ENCODE measurements around the gene ACY1. TPM values are rescaled to one million over a fixed set of nuclear protein-coding genes. Genes with fewer than 3 reads are reported as not detected.

Gene ACY1
- total RNA-seq, 1 donor from 2014 or later, result 95.8 TPM

DNA sequence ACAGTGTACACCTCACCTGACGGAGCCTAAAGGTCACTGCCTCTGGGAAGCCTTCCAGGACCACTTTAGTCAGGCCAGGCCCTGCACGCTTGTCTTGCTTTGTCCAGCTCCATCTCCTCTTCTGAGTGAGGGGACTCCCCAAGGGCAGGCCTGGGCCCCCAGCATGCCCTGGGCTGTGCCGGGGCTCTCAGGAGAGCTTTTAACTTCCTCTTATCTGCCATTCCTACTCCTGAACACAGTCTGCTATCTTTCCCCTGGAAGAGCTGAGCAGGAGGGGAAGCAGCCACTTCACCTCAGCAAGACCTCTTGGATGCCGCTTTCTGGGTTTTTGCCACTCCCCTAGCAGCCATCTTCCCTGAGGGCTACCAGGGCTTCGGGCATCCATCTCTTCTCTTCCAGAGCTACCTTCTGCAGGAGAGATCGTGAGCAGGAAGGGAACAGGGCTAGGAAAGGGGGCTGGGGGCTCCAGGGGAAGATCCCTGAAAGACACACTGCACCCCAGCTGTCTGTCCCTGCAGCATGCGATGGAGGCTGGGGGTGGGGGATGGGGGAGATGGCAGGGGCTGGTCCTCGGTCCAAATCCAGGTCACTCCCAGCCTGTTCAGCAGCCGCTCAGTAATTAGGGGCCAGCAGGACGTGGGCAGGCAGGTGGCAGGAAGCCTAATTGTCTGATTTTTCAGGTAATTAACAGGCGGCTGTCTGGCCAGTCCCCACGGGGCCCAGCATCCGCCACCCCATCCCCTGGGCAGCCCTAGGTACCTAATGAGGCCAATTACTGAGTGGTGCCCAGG, 32.3 kb downstream of the ACY1 start:
- TF ChIP-seq, protein P1, sequence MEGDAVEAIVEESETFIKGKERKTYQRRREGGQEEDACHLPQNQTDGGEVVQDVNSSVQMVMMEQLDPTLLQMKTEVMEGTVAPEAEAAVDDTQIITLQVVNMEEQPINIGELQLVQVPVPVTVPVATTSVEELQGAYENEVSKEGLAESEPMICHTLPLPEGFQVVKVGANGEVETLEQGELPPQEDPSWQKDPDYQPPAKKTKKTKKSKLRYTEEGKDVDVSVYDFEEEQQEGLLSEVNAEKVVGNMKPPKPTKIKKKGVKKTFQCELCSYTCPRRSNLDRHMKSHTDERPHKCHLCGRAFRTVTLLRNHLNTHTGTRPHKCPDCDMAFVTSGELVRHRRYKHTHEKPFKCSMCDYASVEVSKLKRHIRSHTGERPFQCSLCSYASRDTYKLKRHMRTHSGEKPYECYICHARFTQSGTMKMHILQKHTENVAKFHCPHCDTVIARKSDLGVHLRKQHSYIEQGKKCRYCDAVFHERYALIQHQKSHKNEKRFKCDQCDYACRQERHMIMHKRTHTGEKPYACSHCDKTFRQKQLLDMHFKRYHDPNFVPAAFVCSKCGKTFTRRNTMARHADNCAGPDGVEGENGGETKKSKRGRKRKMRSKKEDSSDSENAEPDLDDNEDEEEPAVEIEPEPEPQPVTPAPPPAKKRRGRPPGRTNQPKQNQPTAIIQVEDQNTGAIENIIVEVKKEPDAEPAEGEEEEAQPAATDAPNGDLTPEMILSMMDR (conservative IDR thresholded peaks at IDR 0.05; ENCODE audit: low read depth, low read length), result no peak
- DNase-seq (ENCODE audit: low read depth), result no peak
- H3K4me3 ChIP-seq (ENCODE audit: low read depth, low read length), result no peak overlapping the region

DNA sequence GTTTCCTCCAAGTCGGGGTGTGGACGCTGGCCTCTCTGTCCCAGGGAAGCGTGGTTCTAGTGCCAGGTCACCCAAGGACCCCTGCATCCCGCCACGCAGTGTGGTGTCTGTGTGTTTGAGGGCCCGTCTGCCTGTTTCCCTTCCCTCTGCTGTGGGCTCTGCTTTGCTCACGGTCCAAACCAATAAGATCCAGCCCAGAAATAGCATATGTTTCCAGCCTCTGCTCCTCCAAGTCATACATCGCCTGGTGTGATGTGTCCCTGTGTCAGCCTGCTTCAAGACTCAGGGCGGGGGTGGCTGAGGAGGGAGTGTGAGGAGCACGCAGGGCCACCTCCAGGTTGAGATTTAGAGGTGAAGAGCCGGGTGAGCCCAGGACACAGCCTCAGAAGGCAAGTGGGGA, 34.3 kb downstream of the ACY1 start:
- H3K4me3 ChIP-seq (ENCODE audit: low read depth, low read length), result no peak overlapping the region
- TF ChIP-seq, protein P1 (conservative IDR thresholded peaks at IDR 0.05; ENCODE audit: low read depth, low read length), result no peak
- DNase-seq (ENCODE audit: low read depth), result no peak

DNA sequence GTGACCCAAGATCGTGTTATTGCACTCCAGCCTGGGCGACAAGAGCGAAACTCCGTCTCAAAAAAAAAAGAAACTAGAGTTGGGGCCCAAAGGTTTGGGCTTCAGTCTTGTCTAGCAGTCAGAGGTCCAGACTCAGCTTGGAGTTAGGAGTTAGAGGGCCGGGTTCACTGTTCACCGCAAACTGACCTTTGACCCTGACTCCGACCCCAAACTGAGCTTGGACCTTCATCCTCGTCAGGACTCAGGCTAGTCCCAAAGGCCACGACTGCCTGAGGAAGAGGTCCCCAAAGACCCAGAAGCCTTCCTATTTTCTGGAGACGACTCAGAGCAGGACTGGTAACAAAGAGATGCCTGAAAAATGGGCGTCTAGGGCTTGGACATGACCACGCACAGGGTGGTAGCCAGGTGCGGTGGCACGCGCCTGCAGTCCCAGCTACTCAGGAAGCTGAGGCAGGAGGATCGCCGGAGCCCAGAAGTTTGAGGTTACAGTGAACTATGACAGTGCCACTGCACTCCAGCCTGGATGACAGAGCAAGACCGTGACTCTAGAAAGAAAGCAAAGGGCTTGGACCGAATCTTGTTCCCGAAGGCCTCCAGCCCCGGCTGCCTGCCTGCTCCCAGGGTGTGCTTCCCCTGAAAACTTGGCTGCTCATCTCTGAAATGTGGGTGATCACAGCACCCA, 35.1 kb downstream of the ACY1 start:
- DNase-seq (ENCODE audit: low read depth), result no peak
- no peak overlapping the region for H3K4me3 ChIP-seq (ENCODE audit: low read depth, low read length)
- TF ChIP-seq, protein P1 (conservative IDR thresholded peaks at IDR 0.05; ENCODE audit: low read depth, low read length), result no peak

DNA sequence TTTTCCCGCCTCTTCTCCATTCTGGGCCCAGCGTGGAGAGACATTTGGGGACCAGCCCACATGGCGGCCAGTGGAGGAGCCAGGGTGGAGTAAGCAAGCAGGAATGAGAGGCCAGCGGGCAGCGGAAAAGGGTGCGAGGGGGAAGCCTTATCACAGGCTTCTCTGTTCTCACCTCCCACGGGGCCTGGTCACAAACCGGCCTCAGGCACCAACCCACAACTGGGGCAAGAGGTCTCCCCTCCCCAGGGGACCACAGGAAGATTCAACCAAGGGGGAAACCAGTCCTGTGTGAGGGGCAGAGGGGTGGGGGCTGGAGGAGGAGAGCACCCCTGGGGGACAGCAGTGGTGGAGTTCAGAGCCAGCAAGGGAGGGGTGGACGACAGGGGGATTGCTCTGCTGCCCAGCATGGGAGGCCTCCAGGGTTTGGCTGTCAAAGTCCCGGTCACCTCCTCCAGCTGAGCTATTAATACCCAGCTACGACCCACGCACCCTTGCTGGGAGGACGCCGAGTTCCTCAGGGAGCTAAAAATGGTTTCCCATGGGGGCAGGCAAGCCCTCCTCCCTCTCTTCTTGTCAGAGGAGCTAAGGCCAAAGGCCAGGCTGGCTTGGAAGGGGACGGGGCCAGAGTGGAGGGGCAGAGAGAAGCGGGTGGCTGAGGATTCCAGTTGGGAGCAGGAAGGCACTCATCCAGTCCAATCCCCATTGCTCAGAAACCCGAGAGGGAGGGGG, 36.2 kb downstream of the ACY1 start:
- TF ChIP-seq, protein P1 (conservative IDR thresholded peaks at IDR 0.05; ENCODE audit: low read depth, low read length), result no peak
- DNase-seq (ENCODE audit: low read depth), result no peak
- H3K4me3 ChIP-seq (ENCODE audit: low read depth, low read length), result no peak overlapping the region

DNA sequence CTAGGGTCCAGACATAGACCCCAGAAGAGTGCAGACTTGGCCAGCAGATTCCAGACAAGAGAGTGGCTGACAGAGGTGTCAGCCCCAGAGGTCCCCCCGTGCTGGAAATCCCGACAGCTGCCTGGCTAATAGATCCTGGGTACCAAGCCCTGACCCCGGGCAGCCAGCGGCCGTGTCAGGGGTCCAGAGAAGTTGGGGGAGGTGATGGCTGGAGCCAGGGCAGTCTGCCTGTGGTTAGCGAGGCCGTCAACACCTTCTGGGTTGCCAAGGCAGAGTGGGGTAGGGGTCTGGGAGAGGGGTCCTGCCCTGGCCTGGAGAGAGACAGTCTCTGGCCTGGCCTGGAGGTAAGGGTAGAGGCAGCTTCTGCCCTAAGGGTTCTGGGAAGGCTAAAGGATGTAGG, 37.5 kb downstream of the ACY1 start:
- TF ChIP-seq, protein P1 (conservative IDR thresholded peaks at IDR 0.05; ENCODE audit: low read depth, low read length), result no peak
- H3K4me3 ChIP-seq (ENCODE audit: low read depth, low read length), result no peak overlapping the region
- DNase-seq (ENCODE audit: low read depth), result no peak

DNA sequence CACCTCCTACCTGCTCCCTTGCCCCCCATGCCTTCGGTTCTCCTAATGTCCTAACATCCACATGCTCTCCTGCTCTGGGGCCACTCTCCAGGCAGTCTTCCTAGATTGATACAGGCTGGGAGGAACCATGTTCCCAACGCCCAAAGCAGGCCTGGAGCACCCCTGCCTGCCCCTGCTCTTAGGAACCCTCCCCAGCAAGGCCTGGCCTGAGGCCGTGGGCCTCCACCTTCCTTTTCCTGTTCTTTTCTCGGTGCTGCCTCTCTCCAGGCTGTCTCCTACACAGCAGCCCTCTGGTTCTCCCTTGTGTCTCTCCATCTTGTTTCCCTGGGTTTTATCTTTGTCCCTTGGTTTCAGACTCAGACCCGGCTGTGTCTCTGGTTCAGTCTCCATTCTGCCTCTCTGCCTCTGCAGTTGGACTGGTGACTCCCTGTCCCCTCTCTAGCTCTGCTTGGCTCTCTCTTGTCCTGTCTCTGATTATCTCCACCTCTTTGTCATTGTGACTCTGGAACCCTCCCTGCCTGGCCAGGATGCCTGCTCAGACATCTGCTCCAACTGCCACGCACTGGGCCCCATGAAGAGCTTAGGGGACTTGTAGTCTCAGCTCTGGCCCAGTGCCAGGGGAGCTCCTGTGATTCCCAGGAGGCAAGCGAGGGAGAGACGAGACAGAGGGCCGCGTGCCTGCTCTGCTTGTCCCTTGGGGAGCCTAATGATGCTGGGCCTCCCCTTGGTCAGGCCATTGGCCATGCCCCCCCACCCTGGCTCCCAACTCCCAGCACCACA, 38.3 kb downstream of the ACY1 start:
- no peak for DNase-seq (ENCODE audit: low read depth)
- H3K4me3 ChIP-seq (ENCODE audit: low read depth, low read length), result no peak overlapping the region
- TF ChIP-seq, protein P1 (conservative IDR thresholded peaks at IDR 0.05; ENCODE audit: low read depth, low read length), result no peak
